Bronchial epithelial cell (primary cell): ENCODE data around the gene TRPM3. TPM values are rescaled to one million over a fixed set of nuclear protein-coding genes. Genes with fewer than 3 reads are reported as not detected.
A peak's percentile ranks its signal among the peaks of the same experiment; 100 is the strongest.

ENCODE experiments used
- DNase-seq: peaks from one replicate; pipeline ENCODE4 v3.0.0-alpha.2; 2010; ENCODE audit warnings: low read depth
- FAIRE-seq: peaks from 2 replicates; lab custom pipeline; 2011; peaks lifted over from hg19 to GRCh38; lab: Jason Lieb, UNC
- H3K27me3 ChIP-seq: 2 replicates; pipeline ENCODE4 v1.5.1; 2011; ENCODE audit warnings: low read length; ENCODE audit not compliant: control insufficient read depth, insufficient read depth
- H3K36me3 ChIP-seq: 2 replicates; pipeline ENCODE4 v1.5.1; 2011; ENCODE audit warnings: low read length; ENCODE audit not compliant: control insufficient read depth, insufficient read depth
- H3K4me3 ChIP-seq: 2 replicates; pipeline ENCODE4 v1.5.1; 2011; ENCODE audit warnings: mild to moderate bottlenecking, low read depth, low read length, control low read depth
- total RNA-seq: library from RNA; depleted of rRNA; stranded (reverse); fragments of >200 nt; gene quantifications from 2 replicates; pipeline ENCODE4 v1.2.1, GENCODE V29; 2014
- TF ChIP-seq, protein P1 (sequence below): IDR thresholded peaks from 2 replicates; pipeline ENCODE4 v1.5.1; 2011; ENCODE audit warnings: mild to moderate bottlenecking, moderate library complexity, low read length, control low read depth, inconsistent platforms; ENCODE audit not compliant: insufficient read depth, severe bottlenecking

The TRPM3 gene
- total RNA-seq, 1 donor from 2014 or later, result not detected

DNA sequence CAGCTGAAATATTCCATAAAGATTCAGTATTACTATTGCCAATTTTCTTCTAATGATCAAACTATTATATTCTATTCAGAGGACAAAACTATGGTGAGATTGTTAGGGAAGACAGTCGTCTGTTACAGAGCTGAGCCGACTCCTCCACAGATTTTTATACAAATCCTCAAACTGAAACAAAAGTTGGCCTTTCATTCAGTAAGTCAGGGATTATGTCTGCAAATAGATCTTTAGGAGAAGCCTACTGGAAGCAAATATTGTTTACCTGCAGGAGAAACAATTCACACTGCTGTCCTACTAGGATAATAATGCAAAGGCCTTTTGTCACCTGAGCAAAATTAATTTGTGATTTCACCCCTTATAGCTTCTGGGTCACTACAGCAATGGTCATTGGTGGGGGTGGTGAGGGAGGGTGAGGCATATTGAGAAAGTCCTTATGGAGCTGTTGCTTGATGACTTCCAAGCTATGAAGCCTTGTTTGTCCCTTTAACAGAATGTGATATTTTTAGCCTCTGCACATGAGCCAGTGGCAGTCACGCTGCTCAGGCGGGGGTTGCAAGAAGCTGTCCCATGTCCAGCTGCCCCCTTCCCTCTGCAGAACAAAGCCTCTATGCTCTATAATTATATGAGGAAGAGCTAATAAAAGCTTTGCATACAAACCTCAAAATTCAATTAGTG lies 506.5 kb downstream of the TRPM3 start:
- FAIRE-seq, result no peak
- Histone ChIP-seq H3K36me3 (no peaks in the 10 kb centered on the region), H3K27me3 (peaks cover 2% of the 10 kb centered on the region), H3K4me3 (no peak overlapping the region)
- no peak for DNase-seq
- TF ChIP-seq, protein P1, sequence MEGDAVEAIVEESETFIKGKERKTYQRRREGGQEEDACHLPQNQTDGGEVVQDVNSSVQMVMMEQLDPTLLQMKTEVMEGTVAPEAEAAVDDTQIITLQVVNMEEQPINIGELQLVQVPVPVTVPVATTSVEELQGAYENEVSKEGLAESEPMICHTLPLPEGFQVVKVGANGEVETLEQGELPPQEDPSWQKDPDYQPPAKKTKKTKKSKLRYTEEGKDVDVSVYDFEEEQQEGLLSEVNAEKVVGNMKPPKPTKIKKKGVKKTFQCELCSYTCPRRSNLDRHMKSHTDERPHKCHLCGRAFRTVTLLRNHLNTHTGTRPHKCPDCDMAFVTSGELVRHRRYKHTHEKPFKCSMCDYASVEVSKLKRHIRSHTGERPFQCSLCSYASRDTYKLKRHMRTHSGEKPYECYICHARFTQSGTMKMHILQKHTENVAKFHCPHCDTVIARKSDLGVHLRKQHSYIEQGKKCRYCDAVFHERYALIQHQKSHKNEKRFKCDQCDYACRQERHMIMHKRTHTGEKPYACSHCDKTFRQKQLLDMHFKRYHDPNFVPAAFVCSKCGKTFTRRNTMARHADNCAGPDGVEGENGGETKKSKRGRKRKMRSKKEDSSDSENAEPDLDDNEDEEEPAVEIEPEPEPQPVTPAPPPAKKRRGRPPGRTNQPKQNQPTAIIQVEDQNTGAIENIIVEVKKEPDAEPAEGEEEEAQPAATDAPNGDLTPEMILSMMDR, result no peak

DNA sequence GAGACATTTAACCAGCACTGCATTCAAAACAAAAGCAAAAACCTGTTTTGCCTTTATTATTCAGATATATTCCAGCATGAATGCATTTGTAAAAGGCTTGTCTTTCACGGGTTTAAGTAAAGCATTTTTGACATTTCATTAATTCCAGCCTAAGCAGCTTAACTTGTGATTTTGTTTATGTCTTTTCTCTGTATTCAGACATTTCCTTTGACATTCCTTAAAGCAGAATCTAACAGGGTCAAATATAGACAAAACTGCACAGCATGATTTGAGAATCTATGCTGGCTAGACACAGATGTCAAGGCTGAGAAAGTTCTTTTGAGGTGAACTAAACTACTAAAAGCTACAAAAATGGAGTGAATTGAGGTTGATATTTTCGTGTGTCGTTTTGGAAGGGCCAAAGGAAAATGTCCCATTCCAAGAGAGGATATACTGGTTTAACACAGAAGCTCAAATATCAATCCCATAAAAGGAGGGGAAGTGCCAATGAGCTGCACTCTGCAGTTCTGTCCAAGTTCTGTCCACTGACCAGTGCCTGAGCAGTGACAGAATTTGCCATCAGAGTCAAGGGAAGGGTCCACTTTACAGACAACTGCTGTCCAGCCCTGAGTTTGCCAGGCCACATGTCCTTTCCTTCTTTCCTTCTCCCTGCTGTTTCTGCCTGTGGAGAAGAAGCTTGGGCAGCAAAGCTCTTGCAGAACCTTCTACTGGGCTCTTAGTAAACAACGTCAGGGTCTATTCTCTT lies 508.2 kb downstream of the TRPM3 start:
- FAIRE-seq (no peak), DNase-seq (no peak)
- H3K4me3 ChIP-seq, result no peak overlapping the region
- TF ChIP-seq, protein P1, result no peak
- H3K27me3 ChIP-seq, result peaks cover 2% of the 10 kb centered on the region
- no peaks in the 10 kb centered on the region for H3K36me3 ChIP-seq

DNA sequence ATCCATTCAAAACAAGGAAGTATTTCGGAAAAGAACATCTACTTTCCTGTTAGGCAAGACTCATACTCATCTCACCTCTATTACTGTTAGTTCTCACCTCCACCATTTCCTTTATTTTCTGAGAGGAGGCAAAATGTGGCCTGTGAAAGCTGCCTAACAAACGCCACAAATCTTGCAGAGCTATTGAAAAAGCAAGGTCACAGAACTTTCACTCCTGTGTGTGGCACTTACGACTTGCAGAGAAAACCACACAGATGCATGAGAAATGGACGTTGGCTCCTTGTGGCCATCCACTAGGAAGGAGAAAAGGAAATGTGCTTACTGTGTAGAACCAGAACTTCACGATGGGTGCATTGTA lies 511.2 kb downstream of the TRPM3 start:
- TF ChIP-seq, protein P1, result no peak
- Histone ChIP-seq H3K36me3 (no peaks in the 10 kb centered on the region), H3K4me3 (no peak overlapping the region), H3K27me3 (peaks cover 2% of the 10 kb centered on the region)
- FAIRE-seq, result peak; percentile 66
- no peak for DNase-seq

DNA sequence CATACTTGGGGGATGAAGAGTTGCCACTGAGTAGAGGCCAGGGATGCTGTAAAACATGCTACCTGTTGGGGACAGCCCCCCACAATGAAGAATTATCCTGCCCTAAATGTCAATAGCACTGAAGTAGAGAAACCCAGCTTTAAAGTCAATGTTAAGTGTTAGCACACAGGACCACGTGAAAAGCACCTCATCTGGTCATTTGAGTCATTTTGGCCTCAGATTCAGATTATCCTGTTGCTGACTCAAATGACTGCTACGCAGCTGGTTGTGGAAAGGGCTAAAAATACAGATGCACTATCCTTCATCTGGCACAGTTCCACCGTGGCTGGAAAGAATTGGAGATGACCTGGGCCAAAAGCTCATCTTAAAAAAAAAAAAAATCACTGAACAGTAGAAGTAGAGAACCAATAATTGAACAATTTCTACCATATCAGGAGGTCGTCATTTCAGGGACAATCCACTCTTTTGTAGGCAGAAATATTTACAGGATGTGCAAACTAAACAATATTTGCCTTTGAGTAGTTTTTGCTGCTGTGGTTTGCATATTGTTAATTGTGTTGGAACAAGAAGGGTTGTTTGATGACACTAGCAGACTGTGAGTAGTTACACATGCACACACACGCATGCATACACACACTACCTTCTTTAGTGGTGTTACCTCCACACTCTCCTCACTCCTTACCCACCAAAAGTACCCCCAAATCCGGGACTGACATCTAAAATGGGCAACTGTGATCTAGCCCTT lies 511.7 kb downstream of the TRPM3 start:
- TF ChIP-seq, protein P1, result no peak
- FAIRE-seq, result no peak
- Histone ChIP-seq H3K4me3 (no peak overlapping the region), H3K36me3 (no peaks in the 10 kb centered on the region), H3K27me3 (peaks cover 2% of the 10 kb centered on the region)
- peak; percentile 58 for DNase-seq

DNA sequence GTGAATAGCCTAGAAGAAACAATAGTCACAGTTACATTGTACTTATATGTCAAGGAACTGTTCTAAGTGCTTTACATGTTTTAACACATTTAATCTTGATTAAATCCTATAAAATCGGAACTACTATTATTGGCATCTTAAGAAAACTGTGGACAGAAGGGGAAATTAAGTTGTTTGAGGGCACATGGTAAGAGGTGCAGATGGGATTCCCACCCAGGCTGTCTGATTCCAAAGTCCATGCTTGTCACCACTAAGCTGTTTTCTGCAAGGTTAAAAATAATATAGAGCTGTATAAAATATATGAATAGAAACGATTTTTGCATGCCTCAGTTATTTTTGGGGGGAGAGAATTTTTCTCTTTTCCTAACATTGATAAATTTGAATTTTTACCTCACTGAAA lies 512.4 kb downstream of the TRPM3 start:
- H3K27me3 ChIP-seq, result peaks cover 2% of the 10 kb centered on the region
- H3K4me3 ChIP-seq, result no peak overlapping the region
- no peak for DNase-seq
- TF ChIP-seq, protein P1, result no peak
- no peak for FAIRE-seq
- no peaks in the 10 kb centered on the region for H3K36me3 ChIP-seq
